NCI-H128 (cell line): ENCODE measurements around the gene CCDC3.
"Not testable (repeated sequence)": the region's sequence is repeated elsewhere in the genome, so short reads cannot be mapped to it uniquely, and the experiment has no call there.

ENCODE experiments used
- DNase-seq: peaks from one replicate; lab custom pipeline; 2025; ENCODE audit not compliant: unreplicated experiment; lab: John Stamatoyannopoulos, UW

Gene CCDC3

GRCh38 chr10:13001041-13001886 lies at the start of gene CCDC3:
Gene CCDC3, minus strand, starts transcription at chr10:13001713. Its CDS starts 143 bp downstream, at chr10:13001570.
- DNase-seq, result no peak

GRCh38 chr10:13051126-13051694 lies 49.7 kb upstream of the CCDC3 start:
- DNase-seq, result no peak

- no peak for DNase-seq
Measured at GRCh38 chr10:13049774-13050420, 48.4 kb upstream of the CCDC3 start.

GRCh38 chr10:13048762-13049161 lies 47.2 kb upstream of the CCDC3 start:
- no peak for DNase-seq

GRCh38 chr10:13047529-13048206 lies 46.2 kb upstream of the CCDC3 start:
- no peak for DNase-seq

GRCh38 chr10:13046851-13047528 lies 45.5 kb upstream of the CCDC3 start:
- no peak for DNase-seq

- DNase-seq, result no peak
Measured at GRCh38 chr10:13043520-13043919, 42.0 kb upstream of the CCDC3 start.

- no peak for DNase-seq
Measured at GRCh38 chr10:13039761-13040160, 38.2 kb upstream of the CCDC3 start.

- no peak for DNase-seq
Measured at GRCh38 chr10:13038391-13038790, 36.9 kb upstream of the CCDC3 start.

- no peak for DNase-seq
Measured at GRCh38 chr10:13037832-13038231, 36.3 kb upstream of the CCDC3 start.

GRCh38 chr10:13036841-13037240 lies 35.3 kb upstream of the CCDC3 start:
- DNase-seq, result no peak

GRCh38 chr10:13035731-13036130 lies 34.2 kb upstream of the CCDC3 start:
- DNase-seq, result not testable (repeated sequence)

- no peak for DNase-seq
Measured at GRCh38 chr10:13026873-13027272, 25.4 kb upstream of the CCDC3 start.

GRCh38 chr10:13023754-13024153 lies 22.2 kb upstream of the CCDC3 start:
- no peak for DNase-seq

GRCh38 chr10:13019280-13019679 lies 17.8 kb upstream of the CCDC3 start:
- DNase-seq, result no peak

- no peak for DNase-seq
Measured at GRCh38 chr10:13018171-13018570, 16.7 kb upstream of the CCDC3 start.

GRCh38 chr10:13016886-13017285 lies 15.4 kb upstream of the CCDC3 start:
- no peak for DNase-seq

- DNase-seq, result no peak
Measured at GRCh38 chr10:13016426-13016825, 14.9 kb upstream of the CCDC3 start.

- no peak for DNase-seq
Measured at GRCh38 chr10:13006037-13006436, 4.5 kb upstream of the CCDC3 start.

- no peak for DNase-seq
Measured at GRCh38 chr10:13003759-13004158, 2.2 kb upstream of the CCDC3 start.

- DNase-seq, result no peak
Measured at GRCh38 chr10:13003004-13003403, 1.5 kb upstream of the CCDC3 start.
